Measurements from ENCODE around the gene ARHGAP44. TPM values are rescaled to one million over a fixed set of nuclear protein-coding genes. Genes with fewer than 3 reads are reported as not detected.

Gene ARHGAP44
- total and polyA plus RNA-seq, 9 of the 15 experiments (the other 6 are each of a cell fraction or from before 2014, with no cell fraction given), result 0.01 to 0.68 (median 0.07) TPM; not detected in 1

GRCh38 chr17:12842936-12843335, 53.6 kb downstream of the ARHGAP44 start:
- Histone ChIP-seq H3K4me3 (no peak overlapping the region), H3K27ac (ENCODE audit: extremely low read depth, low read depth, low read length) (no peak overlapping the region), H2AFZ (ENCODE audit: low read depth, low read length) (no peak overlapping the region), H3K9ac (ENCODE audit: insufficient read depth in 1 of 2, low read depth in 2 of 2, low read length in 2 of 2) (no peak overlapping the region), H3K27me3 (ENCODE audit: control insufficient read depth in 2 of 2, insufficient read depth in 2 of 2, low read length in 2 of 2) (no peaks in the 10 kb centered on the region), H4K20me1 (replicated peaks; ENCODE audit: control insufficient read depth, insufficient read depth, low read length) (no peaks in the 10 kb centered on the region), H3K36me3 (ENCODE audit: control insufficient read depth, insufficient read depth, low read length) (no peaks in the 10 kb centered on the region), H3K9me1 (ENCODE audit: control insufficient read depth, insufficient read depth, low read length) (no peaks in the 10 kb centered on the region), H3K79me2 (ENCODE audit: control insufficient read depth, insufficient read depth, low read length) (no peaks in the 10 kb centered on the region), H3K4me1 (replicated peaks in 1 of 2; ENCODE audit: control insufficient read depth in 2 of 2, insufficient read depth in 2 of 2, low read length in 2 of 2) (no peaks in the 10 kb centered on the region), H3K4me2 (ENCODE audit: insufficient read depth, low read length) (no peak overlapping the region), H3K9me3 (replicated peaks; ENCODE audit: control insufficient read depth, insufficient read depth, low read depth, low read length) (no peaks in the 10 kb centered on the region)
- FAIRE-seq (no peak), DNase-seq (ENCODE audit: extremely low read depth in 1 of 4, low spot score in 3 of 4) (no peak), ATAC-seq (no peak)
- TF ChIP-seq PTBP1 (IDR thresholded peaks at IDR 0.05; ENCODE audit: low read depth, low read length) (no peak), PPARD (CRISPR knock-in tag; IDR thresholded peaks at IDR 0.05) (no peak), ZNF212 (CRISPR knock-in tag; IDR thresholded peaks at IDR 0.05) (no peak)
- TF ChIP-seq, protein P1, sequence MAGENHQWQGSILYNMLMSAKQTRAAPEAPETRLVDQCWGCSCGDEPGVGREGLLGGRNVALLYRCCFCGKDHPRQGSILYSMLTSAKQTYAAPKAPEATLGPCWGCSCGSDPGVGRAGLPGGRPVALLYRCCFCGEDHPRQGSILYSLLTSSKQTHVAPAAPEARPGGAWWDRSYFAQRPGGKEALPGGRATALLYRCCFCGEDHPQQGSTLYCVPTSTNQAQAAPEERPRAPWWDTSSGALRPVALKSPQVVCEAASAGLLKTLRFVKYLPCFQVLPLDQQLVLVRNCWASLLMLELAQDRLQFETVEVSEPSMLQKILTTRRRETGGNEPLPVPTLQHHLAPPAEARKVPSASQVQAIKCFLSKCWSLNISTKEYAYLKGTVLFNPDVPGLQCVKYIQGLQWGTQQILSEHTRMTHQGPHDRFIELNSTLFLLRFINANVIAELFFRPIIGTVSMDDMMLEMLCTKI (IDR thresholded peaks at IDR 0.05; ENCODE audit: partially characterized antibody), result no peak
- ChIA-PET POLR2A (no interaction called here), CTCF (ENCODE audit: low intra/inter-chr PET ratio) (no interaction called here)
- no TSS peak for BruUV-seq (replicated peaks)
- WGBS (ENCODE audit: insufficient coverage, low coverage, missing lambda C conversion rate), result 6% methylated on average over 3 of the region's 4 CpGs
- in situ Hi-C loops (cut with MboI) (no loop called here), intact Hi-C loops (cut with micrococcal nuclease) (no loop called here)

DNA sequence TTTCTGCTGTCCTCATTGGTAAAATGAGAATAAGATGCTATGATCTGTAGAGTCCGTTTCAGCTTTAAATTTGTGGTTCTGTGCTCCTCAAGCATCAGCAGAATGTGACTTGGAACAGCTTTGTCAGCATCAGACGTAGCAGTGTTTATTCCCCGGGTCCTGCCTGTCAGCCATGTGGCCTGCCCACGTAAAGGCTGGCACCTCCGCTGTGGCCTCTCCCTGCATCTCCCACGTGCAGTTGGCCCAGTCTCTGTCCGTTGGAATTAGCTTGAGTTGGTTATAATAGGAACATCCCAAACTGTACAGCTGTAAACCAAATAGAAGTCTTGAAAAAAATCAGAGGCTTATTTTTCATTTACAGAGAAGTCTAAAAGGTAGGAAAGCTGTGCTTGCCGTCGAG, 61.7 kb downstream of the ARHGAP44 start:
- no peaks in the 10 kb centered on the region for H3K27me3 ChIP-seq (ENCODE audit: control insufficient read depth in 2 of 2, insufficient read depth in 2 of 2, low read length in 2 of 2)
- H3K4me1 ChIP-seq (replicated peaks in 1 of 2; ENCODE audit: control insufficient read depth in 2 of 2, insufficient read depth in 2 of 2, low read length in 2 of 2), result no peaks in the 10 kb centered on the region
- H3K9me1 ChIP-seq (ENCODE audit: control insufficient read depth, insufficient read depth, low read length), result no peaks in the 10 kb centered on the region
- ATAC-seq (no peak), FAIRE-seq (no peak), DNase-seq (ENCODE audit: extremely low read depth in 1 of 4, low spot score in 3 of 4) (no peak)
- in situ Hi-C loops (cut with MboI) (no loop called here), intact Hi-C loops (cut with micrococcal nuclease) (no loop called here)
- H3K9me3 ChIP-seq (replicated peaks; ENCODE audit: control insufficient read depth, insufficient read depth, low read depth, low read length), result no peaks in the 10 kb centered on the region
- no peaks in the 10 kb centered on the region for H3K79me2 ChIP-seq (ENCODE audit: control insufficient read depth, insufficient read depth, low read length)
- CTCF ChIA-PET (ENCODE audit: low intra/inter-chr PET ratio), result no interaction called here
- H3K36me3 ChIP-seq (ENCODE audit: control insufficient read depth, insufficient read depth, low read length), result no peaks in the 10 kb centered on the region
- H3K9ac ChIP-seq (ENCODE audit: insufficient read depth in 1 of 2, low read depth in 2 of 2, low read length in 2 of 2), result no peak overlapping the region
- TF ChIP-seq HOMEZ (CRISPR knock-in tag; IDR thresholded peaks at IDR 0.05), result no peak
- no peaks in the 10 kb centered on the region for H4K20me1 ChIP-seq (replicated peaks; ENCODE audit: control insufficient read depth, insufficient read depth, low read length)
- H2AFZ ChIP-seq (ENCODE audit: low read depth, low read length), result no peak overlapping the region
- no peak overlapping the region for H3K4me3 ChIP-seq
- BruUV-seq (replicated peaks), result no TSS peak
- H3K27ac ChIP-seq (ENCODE audit: extremely low read depth, low read depth, low read length), result no peak overlapping the region
- no peak overlapping the region for H3K4me2 ChIP-seq (ENCODE audit: insufficient read depth, low read length)
- WGBS (ENCODE audit: insufficient coverage, low coverage, missing lambda C conversion rate), result 2% methylated on average over 8 of the region's 9 CpGs
- POLR2A ChIA-PET, result interaction anchor here (0.5 kb wide), 1 partner anchor 9 kb away, joined by 3 read pairs; no protein-coding TSS in a partner anchor

Data from K562 (cell line).